Brain microvascular endothelial cell (primary cell): Measurements from ENCODE around the gene CTLA4.
"Not testable (repeated sequence)": the region's sequence is repeated elsewhere in the genome, so short reads cannot be mapped to it uniquely, and the experiment has no call there.

Source experiments
- DNase-seq: peaks from one replicate; pipeline ENCODE4 v3.0.0-alpha.2; 2020
- H3K27ac ChIP-seq: fragments of 250-450 bp; sonication (Bioruptor Pico); 2 replicates; pipeline ENCODE4 v1.5.1; 2020; ENCODE audit warnings: mild to moderate bottlenecking, moderate library complexity
- H3K27me3 ChIP-seq: fragments of 250-450 bp; sonication (Bioruptor Pico); replicated peaks from 2 replicates; pipeline ENCODE4 v1.5.1; 2020; ENCODE audit warnings: mild to moderate bottlenecking
- H3K36me3 ChIP-seq: fragments of 250-450 bp; sonication (Bioruptor Pico); replicated peaks from 2 replicates; pipeline ENCODE4 v1.5.1; 2020; ENCODE audit warnings: mild to moderate bottlenecking
- H3K4me3 ChIP-seq: 2 replicates; pipeline ENCODE4 v1.5.1; 2011; ENCODE audit warnings: low read depth, mild to moderate bottlenecking, control low read depth, low read length, moderate library complexity
- in situ Hi-C: cut with HindIII; loops from 2 replicates; pipeline ENCODE4 v1.10.0; 2017; ENCODE audit warnings: low sequenced_read_pairs, low pct_ligation_motif_present
- TF ChIP-seq, protein P1 (sequence below): IDR thresholded peaks from 2 replicates; pipeline ENCODE4 v1.5.1; 2011; ENCODE audit warnings: low read depth, mild to moderate bottlenecking, moderate library complexity, low read length, control low read depth, inconsistent platforms; ENCODE audit errors: missing control alignments

CTLA4 gene

DNA sequence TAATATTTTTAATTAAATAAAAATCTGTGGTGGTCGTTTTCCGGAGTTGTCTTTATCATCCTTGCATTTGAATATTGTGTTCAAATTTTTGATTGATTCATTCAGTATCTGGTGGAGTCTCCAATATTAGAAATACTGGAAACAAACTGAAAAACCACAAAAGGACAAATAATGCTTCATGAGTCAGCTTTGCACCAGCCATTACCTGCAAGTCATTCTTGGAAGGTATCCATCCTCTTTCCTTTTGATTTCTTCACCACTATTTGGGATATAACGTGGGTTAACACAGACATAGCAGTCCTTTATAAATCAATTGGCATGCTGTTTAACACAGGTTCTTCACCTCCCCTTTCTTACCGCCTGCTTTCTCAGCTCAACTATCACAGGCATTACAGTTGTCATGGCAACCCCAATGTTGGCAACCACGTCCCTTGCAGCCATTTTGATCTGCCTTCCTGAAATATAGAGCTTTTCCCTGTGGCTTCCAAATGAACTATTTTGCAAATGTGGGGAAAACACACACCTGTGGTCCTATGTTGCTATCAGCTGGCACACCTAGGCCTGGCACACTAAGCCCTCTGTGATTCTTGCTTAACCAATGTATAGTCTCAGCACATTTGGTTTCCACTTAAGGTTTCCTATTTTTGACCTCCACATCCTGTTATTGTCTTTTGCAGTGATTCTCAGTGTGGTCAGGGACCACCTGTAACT, 6.5 kb downstream of the CTLA4 start:
- TF ChIP-seq, protein P1, sequence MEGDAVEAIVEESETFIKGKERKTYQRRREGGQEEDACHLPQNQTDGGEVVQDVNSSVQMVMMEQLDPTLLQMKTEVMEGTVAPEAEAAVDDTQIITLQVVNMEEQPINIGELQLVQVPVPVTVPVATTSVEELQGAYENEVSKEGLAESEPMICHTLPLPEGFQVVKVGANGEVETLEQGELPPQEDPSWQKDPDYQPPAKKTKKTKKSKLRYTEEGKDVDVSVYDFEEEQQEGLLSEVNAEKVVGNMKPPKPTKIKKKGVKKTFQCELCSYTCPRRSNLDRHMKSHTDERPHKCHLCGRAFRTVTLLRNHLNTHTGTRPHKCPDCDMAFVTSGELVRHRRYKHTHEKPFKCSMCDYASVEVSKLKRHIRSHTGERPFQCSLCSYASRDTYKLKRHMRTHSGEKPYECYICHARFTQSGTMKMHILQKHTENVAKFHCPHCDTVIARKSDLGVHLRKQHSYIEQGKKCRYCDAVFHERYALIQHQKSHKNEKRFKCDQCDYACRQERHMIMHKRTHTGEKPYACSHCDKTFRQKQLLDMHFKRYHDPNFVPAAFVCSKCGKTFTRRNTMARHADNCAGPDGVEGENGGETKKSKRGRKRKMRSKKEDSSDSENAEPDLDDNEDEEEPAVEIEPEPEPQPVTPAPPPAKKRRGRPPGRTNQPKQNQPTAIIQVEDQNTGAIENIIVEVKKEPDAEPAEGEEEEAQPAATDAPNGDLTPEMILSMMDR, result no peak
- Histone ChIP-seq H3K27me3 (no peaks in the 10 kb centered on the region), H3K36me3 (no peaks in the 10 kb centered on the region), H3K27ac (no peak overlapping the region), H3K4me3 (no peak overlapping the region)
- in situ Hi-C loops, result no loop called here
- no peak for DNase-seq

DNA sequence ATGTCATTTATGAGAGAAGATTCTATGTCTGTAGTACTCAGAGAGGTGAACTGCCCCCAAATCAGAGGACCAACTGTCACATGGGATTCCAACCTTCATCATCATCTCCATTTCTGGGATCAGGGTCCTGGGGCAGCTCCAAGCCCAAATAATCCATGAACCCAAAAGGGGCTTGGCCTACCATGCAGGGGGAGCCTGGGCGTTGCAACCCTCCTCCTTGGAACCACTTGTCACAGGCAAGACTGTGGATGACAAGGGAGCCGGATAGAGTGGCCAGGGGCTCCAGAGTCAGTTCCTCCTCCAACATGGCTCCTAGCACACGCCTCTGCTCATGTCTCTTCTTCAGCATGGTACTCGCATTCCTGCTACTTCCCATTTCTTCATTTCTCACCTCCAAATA, 7.9 kb downstream of the CTLA4 start:
- no peak overlapping the region for H3K27ac ChIP-seq
- in situ Hi-C loops, result no loop called here
- TF ChIP-seq, protein P1, result no peak
- no peaks in the 10 kb centered on the region for H3K36me3 ChIP-seq
- no peak for DNase-seq
- no peaks in the 10 kb centered on the region for H3K27me3 ChIP-seq
- H3K4me3 ChIP-seq, result no peak overlapping the region

DNA sequence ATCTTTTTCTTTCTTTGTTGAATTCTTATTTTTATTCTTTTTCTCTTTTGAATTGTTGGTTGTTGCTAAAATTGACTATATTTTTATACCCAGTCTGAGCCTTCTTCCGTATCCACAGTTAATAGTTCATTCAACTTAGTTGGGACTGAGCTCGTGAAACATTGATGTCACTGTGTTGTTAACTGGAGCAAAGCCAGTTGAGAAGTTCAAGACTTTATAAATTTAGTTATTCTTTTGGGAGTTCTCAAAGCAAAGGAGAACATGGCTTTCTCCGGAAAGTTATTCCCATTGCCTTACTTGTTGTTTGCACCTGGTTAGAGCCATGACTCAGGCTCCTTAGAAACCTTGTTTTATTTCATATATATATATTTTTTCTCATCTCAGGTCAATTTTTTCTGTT, 8.8 kb downstream of the CTLA4 start:
- in situ Hi-C loops, result no loop called here
- H3K27ac ChIP-seq, result no peak overlapping the region
- TF ChIP-seq, protein P1, result no peak
- no peaks in the 10 kb centered on the region for H3K27me3 ChIP-seq
- H3K36me3 ChIP-seq, result no peaks in the 10 kb centered on the region
- H3K4me3 ChIP-seq, result no peak overlapping the region
- DNase-seq, result no peak

DNA sequence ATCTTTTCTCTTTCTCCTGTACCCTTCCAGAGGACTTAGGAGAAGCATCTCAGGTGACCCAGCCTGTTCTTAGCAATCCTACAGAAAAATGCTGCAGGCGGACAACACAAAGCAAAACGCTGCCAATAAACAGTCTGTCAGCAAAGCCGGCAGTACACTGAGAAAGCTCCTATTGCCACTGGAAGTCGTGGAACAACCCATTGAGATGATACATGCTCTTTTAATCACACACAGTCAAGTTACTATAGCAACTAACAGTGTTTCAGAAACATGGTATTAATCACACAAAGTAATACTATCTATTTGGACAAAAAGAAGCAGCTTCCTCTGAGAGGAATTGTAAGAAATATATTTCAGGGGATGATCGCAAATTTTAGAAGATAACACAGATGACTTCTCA, 10.5 kb downstream of the CTLA4 start:
- H3K27me3 ChIP-seq, result no peaks in the 10 kb centered on the region
- no peak overlapping the region for H3K4me3 ChIP-seq
- DNase-seq, result no peak
- TF ChIP-seq, protein P1, result no peak
- in situ Hi-C loops, result no loop called here
- no peak overlapping the region for H3K27ac ChIP-seq
- no peaks in the 10 kb centered on the region for H3K36me3 ChIP-seq

DNA sequence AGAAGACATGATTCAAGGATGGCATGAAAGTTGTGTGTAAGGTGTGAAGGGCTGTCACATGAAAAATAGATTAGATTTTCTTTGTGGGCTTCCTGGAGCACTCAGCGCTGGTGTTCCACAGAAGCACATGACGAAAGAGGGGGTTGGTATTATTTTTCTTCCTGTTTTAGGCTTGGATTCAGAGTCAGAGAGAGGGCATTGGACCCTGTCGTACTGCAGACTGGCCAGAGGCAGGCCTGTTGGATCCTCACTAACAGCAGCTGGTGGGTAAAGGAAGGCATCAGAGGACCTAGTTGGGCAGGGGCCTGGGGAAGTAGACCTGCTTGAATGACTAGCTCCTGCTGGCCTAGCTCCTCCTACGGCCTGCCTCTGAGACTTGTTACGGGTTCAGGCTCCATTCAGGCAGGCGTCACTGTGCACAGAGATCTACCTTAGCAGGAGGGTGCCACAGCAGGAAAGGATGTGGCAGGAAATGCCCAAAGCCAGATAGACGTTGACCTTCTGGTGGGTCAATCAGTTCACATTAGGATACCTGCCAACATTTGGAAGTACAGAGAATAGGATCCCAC, 13.1 kb downstream of the CTLA4 start:
- in situ Hi-C loops, result no loop called here
- Histone ChIP-seq H3K4me3 (no peak overlapping the region), H3K36me3 (no peaks in the 10 kb centered on the region), H3K27ac (no peak overlapping the region), H3K27me3 (no peaks in the 10 kb centered on the region)
- no peak for DNase-seq
- TF ChIP-seq, protein P1, result no peak

DNA sequence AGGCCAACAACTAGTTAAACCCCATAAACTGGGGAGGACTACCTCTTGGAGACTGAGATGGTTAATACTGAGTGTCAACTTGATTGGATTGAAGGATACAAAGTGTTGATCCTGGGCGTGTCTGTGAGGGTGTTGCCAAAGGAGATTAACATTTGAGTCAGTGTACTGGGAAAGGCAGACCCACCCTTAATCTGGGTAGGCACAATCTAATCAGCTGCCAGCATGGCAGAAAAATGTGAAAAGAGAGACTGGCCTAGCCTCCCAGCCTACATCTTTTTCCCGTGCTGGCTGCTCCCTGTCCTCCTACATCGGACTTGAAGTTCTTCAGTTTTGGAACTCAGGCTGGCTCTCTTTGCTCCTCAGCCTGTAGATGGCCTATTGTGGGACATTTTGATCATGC, 13.6 kb downstream of the CTLA4 start:
- H3K27ac ChIP-seq, in situ Hi-C loops, H3K4me3 ChIP-seq, H3K36me3 ChIP-seq, DNase-seq, H3K27me3 ChIP-seq: not testable (repeated sequence)
